GM23338 (cell line): ENCODE measurements around the gene MID1. TPM values are rescaled to one million over a fixed set of nuclear protein-coding genes. Genes with fewer than 3 reads are reported as not detected.
A peak's percentile ranks its signal among the peaks of the same experiment; 100 is the strongest.

Experiments
- ATAC-seq: fragments of 200-7000 bp; cut with Tn5 transposase; 3 replicates; pipeline ENCODE4 v1.9.1; 2020
- DNase-seq: peaks from one replicate; pipeline ENCODE4 v3.0.0-alpha.2; 2015; ENCODE audit warnings: low spot score
- H2AFZ ChIP-seq: fragments of 200-600 bp; sonication (generic); 2 replicates; pipeline ENCODE4 v1.8.0; 2016; ENCODE audit warnings: antibody characterized with exemption, mild to moderate bottlenecking, moderate library complexity
- H3F3A ChIP-seq: fragments of 200-600 bp; sonication (generic); replicated peaks from 2 replicates; pipeline ENCODE4 v1.8.0; 2017; ENCODE audit warnings: antibody characterized with exemption, mixed run types, low read depth
- H3K27ac ChIP-seq: fragments of 200-600 bp; sonication (generic); 2 replicates; pipeline ENCODE4 v1.6.1; 2016; ENCODE audit warnings: low read depth
- H3K27me3 ChIP-seq: fragments of 200-600 bp; sonication (generic); 2 replicates; pipeline ENCODE4 v1.8.0; 2016; ENCODE audit warnings: mild to moderate bottlenecking, mixed run types, moderate library complexity; ENCODE audit not compliant: insufficient read depth
- H3K36me3 ChIP-seq: fragments of 200-600 bp; sonication (generic); 2 replicates; pipeline ENCODE4 v1.8.0; 2016; ENCODE audit warnings: mild to moderate bottlenecking; ENCODE audit not compliant: insufficient read depth
- H3K4me1 ChIP-seq: fragments of 200-600 bp; sonication (generic); 2 replicates; pipeline ENCODE4 v1.8.0; 2016; ENCODE audit warnings: mild to moderate bottlenecking, moderate library complexity; ENCODE audit not compliant: insufficient read depth
- H3K4me2 ChIP-seq: fragments of 200-600 bp; sonication (generic); 2 replicates; pipeline ENCODE4 v1.7.1; 2017; ENCODE audit warnings: mixed run types
- H3K4me3 ChIP-seq: fragments of 200-600 bp; sonication (generic); 2 replicates; pipeline ENCODE4 v1.6.1; 2016; ENCODE audit warnings: mixed run types
- H3K79me2 ChIP-seq: fragments of 200-600 bp; sonication (generic); replicated peaks from 2 replicates; pipeline ENCODE4 v1.8.0; 2017; ENCODE audit warnings: mild to moderate bottlenecking; ENCODE audit not compliant: insufficient read depth
- H3K9me2 ChIP-seq: fragments of 200-600 bp; sonication (generic); 2 replicates; pipeline ENCODE4 v1.8.0; 2017; ENCODE audit not compliant: insufficient read depth
- H4K20me1 ChIP-seq: fragments of 200-600 bp; sonication (generic); replicated peaks from 2 replicates; pipeline ENCODE4 v1.8.0; 2017; ENCODE audit warnings: mild to moderate bottlenecking; ENCODE audit not compliant: insufficient read depth
- H3K27ac Mint-ChIP-seq: 2 replicates; pipeline ENCODE4 v1.8.0; 2020; ENCODE audit warnings: inconsistent platforms, mild to moderate bottlenecking, moderate library complexity, mixed read lengths
- H3K27me3 Mint-ChIP-seq: 3 replicates; pipeline ENCODE4 v1.8.0; 2022; ENCODE audit warnings: low read depth, mild to moderate bottlenecking, moderate library complexity, mixed read lengths, inconsistent platforms; ENCODE audit not compliant: insufficient read depth, poor library complexity
- H3K36me3 Mint-ChIP-seq: 3 replicates; pipeline ENCODE4 v1.8.0; 2021; ENCODE audit warnings: low read depth, mild to moderate bottlenecking, inconsistent platforms, moderate library complexity, mixed read lengths
- H3K4me1 Mint-ChIP-seq: 3 replicates; pipeline ENCODE4 v1.8.0; 2020; ENCODE audit warnings: mild to moderate bottlenecking, inconsistent platforms, mixed read lengths
- H3K4me3 Mint-ChIP-seq: 3 replicates; pipeline ENCODE4 v1.8.0; 2021; ENCODE audit warnings: moderate library complexity, mild to moderate bottlenecking, inconsistent platforms, mixed read lengths
- H3K9me3 Mint-ChIP-seq: 3 replicates; pipeline ENCODE4 v1.8.0; 2020; ENCODE audit warnings: moderate library complexity, mild to moderate bottlenecking, inconsistent platforms, mixed read lengths
- CREB1 ChIP-seq: fragments of 250-450 bp; sonication (Bioruptor Pico); IDR thresholded peaks from 2 replicates; pipeline ENCODE4 v1.5.0; 2020; ENCODE audit warnings: low read depth, mild to moderate bottlenecking, moderate library complexity
- ETS1 ChIP-seq: IDR thresholded peaks from 2 replicates; pipeline ENCODE4 v1.6.1; 2016; ENCODE audit warnings: antibody characterized with exemption
- EZH2 ChIP-seq: fragments of 200-600 bp; sonication (generic); IDR thresholded peaks from one replicate; pipeline ENCODE4 v1.8.0; 2017; ENCODE audit warnings: antibody characterized with exemption, mild to moderate bottlenecking, low read depth; ENCODE audit not compliant: unreplicated experiment
- EZH2phosphoT487 ChIP-seq: fragments of 200-600 bp; sonication (generic); IDR thresholded peaks from one replicate; pipeline ENCODE4 v1.8.1; 2018; ENCODE audit warnings: antibody characterized with exemption; ENCODE audit not compliant: unreplicated experiment
- JUNB ChIP-seq: IDR thresholded peaks from one replicate; pipeline ENCODE4 v1.6.1; 2016; ENCODE audit warnings: antibody characterized with exemption; ENCODE audit not compliant: unreplicated experiment
- POLR2AphosphoS5 ChIP-seq: IDR thresholded peaks from 2 replicates; pipeline ENCODE4 v1.6.1; 2016; ENCODE audit warnings: antibody characterized with exemption, low read depth
- STAT1 ChIP-seq: IDR thresholded peaks from one replicate; pipeline ENCODE4 v1.6.1; 2016; ENCODE audit warnings: antibody characterized with exemption; ENCODE audit not compliant: unreplicated experiment
- ZNF331 ChIP-seq: fragments of 250-450 bp; sonication (Bioruptor Pico); IDR thresholded peaks from 2 replicates; pipeline ENCODE4 v1.5.0; 2020; ENCODE audit warnings: low read depth, mild to moderate bottlenecking, moderate library complexity
- polyA plus RNA-seq: library from polyadenylated mRNA; unstranded; fragments of >200 nt; fragmentation: Nextera tagmentation; extraction: Ambion mirVana; gene quantifications from 2 replicates; pipeline ENCODE4 v1.2.1, GENCODE V29; 2016
- total RNA-seq: library from RNA; depleted of rRNA; stranded (reverse); fragments of >200 nt; shearing (Covaris generic); gene quantifications from 2 replicates; pipeline ENCODE4 v1.2.3, GENCODE V29; 2014
- TF ChIP-seq, protein P1 (sequence below): fragments of 250-450 bp; sonication (Bioruptor Pico); IDR thresholded peaks from 2 replicates; pipeline ENCODE4 v1.5.0; 2020; ENCODE audit warnings: mild to moderate bottlenecking, moderate library complexity
- TF ChIP-seq, protein P2 (sequence below): IDR thresholded peaks from one replicate; pipeline ENCODE4 v1.6.1; 2018; ENCODE audit warnings: antibody characterized with exemption; ENCODE audit not compliant: unreplicated experiment

MID1 gene
- total and polyA plus RNA-seq, 2 experiments from 2014 or later: 27.2 to 39.3 TPM

DNA sequence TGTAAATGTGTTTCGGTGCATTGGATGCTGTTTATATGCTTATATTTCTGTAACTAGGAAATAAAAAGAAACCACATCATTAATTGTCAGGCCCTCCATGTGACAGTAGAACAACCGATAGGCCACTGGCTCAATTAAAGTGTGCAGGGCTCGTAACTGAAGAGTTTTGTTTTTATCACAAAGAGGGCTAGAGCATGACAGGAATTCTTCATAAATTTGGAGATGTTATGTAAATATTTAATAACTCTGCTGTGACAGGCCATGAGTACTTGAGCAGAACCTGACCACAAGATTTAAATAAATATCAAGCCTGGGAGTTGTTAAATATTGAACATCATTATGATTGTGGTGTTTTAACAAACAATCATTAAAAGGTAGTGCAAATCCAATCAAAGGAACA is 55.9 kb downstream of the MID1 start:
- H3K27ac Mint-ChIP-seq: no peak overlapping the region
- H3K4me1 Mint-ChIP-seq: peaks cover 31% of the 10 kb centered on the region
- Histone ChIP-seq H3K4me3 (no peak overlapping the region), H3K27ac (no peak overlapping the region), H2AFZ (no peak overlapping the region), H4K20me1 (no peaks in the 10 kb centered on the region), H3K27me3 (no peaks in the 10 kb centered on the region), H3K79me2 (peaks cover 82% of the 10 kb centered on the region), H3K4me1 (peaks cover 18% of the 10 kb centered on the region), H3F3A (no peaks in the 10 kb centered on the region), H3K36me3 (no peaks in the 10 kb centered on the region), H3K9me2 (no peaks in the 10 kb centered on the region), H3K4me2 (peak overlapping the region; percentile 44; the same call in 1 of the 2 replicates)
- H3K4me3 Mint-ChIP-seq: no peak overlapping the region
- no peak for TF ChIP-seq ZNF331 (CRISPR knock-in tag)
- no peak for TF ChIP-seq JUNB
- TF ChIP-seq, protein P1, sequence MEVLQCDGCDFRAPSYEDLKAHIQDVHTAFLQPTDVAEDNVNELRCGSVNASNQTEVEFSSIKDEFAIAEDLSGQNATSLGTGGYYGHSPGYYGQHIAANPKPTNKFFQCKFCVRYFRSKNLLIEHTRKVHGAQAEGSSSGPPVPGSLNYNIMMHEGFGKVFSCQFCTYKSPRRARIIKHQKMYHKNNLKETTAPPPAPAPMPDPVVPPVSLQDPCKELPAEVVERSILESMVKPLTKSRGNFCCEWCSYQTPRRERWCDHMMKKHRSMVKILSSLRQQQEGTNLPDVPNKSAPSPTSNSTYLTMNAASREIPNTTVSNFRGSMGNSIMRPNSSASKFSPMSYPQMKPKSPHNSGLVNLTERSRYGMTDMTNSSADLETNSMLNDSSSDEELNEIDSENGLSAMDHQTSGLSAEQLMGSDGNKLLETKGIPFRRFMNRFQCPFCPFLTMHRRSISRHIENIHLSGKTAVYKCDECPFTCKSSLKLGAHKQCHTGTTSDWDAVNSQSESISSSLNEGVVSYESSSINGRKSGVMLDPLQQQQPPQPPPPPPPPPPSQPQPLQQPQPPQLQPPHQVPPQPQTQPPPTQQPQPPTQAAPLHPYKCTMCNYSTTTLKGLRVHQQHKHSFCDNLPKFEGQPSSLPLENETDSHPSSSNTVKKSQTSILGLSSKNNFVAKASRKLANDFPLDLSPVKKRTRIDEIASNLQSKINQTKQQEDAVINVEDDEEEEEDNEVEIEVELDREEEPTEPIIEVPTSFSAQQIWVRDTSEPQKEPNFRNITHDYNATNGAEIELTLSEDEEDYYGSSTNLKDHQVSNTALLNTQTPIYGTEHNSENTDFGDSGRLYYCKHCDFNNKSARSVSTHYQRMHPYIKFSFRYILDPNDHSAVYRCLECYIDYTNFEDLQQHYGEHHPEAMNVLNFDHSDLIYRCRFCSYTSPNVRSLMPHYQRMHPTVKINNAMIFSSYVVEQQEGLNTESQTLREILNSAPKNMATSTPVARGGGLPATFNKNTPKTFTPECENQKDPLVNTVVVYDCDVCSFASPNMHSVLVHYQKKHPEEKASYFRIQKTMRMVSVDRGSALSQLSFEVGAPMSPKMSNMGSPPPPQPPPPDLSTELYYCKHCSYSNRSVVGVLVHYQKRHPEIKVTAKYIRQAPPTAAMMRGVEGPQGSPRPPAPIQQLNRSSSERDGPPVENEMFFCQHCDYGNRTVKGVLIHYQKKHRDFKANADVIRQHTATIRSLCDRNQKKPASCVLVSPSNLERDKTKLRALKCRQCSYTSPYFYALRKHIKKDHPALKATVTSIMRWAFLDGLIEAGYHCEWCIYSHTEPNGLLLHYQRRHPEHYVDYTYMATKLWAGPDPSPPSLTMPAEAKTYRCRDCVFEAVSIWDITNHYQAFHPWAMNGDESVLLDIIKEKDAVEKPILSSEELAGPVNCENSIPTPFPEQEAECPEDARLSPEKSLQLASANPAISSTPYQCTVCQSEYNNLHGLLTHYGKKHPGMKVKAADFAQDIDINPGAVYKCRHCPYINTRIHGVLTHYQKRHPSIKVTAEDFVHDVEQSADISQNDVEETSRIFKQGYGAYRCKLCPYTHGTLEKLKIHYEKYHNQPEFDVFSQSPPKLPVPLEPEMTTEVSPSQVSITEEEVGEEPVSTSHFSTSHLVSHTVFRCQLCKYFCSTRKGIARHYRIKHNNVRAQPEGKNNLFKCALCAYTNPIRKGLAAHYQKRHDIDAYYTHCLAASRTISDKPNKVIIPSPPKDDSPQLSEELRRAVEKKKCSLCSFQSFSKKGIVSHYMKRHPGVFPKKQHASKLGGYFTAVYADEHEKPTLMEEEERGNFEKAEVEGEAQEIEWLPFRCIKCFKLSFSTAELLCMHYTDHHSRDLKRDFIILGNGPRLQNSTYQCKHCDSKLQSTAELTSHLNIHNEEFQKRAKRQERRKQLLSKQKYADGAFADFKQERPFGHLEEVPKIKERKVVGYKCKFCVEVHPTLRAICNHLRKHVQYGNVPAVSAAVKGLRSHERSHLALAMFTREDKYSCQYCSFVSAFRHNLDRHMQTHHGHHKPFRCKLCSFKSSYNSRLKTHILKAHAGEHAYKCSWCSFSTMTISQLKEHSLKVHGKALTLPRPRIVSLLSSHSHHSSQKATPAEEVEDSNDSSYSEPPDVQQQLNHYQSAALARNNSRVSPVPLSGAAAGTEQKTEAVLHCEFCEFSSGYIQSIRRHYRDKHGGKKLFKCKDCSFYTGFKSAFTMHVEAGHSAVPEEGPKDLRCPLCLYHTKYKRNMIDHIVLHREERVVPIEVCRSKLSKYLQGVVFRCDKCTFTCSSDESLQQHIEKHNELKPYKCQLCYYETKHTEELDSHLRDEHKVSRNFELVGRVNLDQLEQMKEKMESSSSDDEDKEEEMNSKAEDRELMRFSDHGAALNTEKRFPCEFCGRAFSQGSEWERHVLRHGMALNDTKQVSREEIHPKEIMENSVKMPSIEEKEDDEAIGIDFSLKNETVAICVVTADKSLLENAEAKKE (CRISPR knock-in tag): no peak
- no peak for TF ChIP-seq CREB1 (CRISPR knock-in tag)
- TF ChIP-seq, protein P2, sequence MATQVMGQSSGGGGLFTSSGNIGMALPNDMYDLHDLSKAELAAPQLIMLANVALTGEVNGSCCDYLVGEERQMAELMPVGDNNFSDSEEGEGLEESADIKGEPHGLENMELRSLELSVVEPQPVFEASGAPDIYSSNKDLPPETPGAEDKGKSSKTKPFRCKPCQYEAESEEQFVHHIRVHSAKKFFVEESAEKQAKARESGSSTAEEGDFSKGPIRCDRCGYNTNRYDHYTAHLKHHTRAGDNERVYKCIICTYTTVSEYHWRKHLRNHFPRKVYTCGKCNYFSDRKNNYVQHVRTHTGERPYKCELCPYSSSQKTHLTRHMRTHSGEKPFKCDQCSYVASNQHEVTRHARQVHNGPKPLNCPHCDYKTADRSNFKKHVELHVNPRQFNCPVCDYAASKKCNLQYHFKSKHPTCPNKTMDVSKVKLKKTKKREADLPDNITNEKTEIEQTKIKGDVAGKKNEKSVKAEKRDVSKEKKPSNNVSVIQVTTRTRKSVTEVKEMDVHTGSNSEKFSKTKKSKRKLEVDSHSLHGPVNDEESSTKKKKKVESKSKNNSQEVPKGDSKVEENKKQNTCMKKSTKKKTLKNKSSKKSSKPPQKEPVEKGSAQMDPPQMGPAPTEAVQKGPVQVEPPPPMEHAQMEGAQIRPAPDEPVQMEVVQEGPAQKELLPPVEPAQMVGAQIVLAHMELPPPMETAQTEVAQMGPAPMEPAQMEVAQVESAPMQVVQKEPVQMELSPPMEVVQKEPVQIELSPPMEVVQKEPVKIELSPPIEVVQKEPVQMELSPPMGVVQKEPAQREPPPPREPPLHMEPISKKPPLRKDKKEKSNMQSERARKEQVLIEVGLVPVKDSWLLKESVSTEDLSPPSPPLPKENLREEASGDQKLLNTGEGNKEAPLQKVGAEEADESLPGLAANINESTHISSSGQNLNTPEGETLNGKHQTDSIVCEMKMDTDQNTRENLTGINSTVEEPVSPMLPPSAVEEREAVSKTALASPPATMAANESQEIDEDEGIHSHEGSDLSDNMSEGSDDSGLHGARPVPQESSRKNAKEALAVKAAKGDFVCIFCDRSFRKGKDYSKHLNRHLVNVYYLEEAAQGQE: no peak
- TF ChIP-seq ETS1: no peak
- no peak for TF ChIP-seq POLR2AphosphoS5
- no peak for TF ChIP-seq EZH2
- no peak for TF ChIP-seq EZH2phosphoT487
- no peak for TF ChIP-seq STAT1
- H3K27me3 Mint-ChIP-seq: peaks cover 4% of the 10 kb centered on the region
- H3K36me3 Mint-ChIP-seq: peaks cover 28% of the 10 kb centered on the region
- ATAC-seq (no peak), DNase-seq (no peak)
- H3K9me3 Mint-ChIP-seq: no peaks in the 10 kb centered on the region
